Measurements from ENCODE around the gene PTGFR. TPM values are rescaled to one million over a fixed set of nuclear protein-coding genes. Genes with fewer than 3 reads are reported as not detected.

PTGFR gene
- total and polyA plus RNA-seq, 2 donors (not counting 1 experiment from before 2014, with no cell fraction given), result not detected

DNA sequence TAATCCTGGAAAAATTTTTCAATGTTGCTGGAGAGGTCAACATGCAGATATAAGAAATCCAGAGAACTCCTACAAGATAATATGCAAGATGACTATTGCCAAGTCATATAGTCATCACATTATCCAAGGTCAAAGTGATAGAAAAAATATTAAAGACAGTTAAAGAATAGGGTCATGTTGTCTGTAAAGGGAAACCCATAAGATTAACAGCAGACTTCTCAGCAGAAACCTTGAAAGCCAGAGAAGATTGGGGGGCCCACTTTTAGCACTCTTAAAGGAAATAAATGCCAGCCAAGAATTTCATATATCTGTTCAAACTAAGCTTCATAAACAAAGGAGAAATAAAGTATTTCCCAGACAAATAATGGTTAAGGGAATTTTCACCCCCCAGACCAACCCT lies 64.1 kb downstream of the PTGFR start:
- H3K4me3 ChIP-seq (ENCODE audit: control extremely low read depth in 1 of 5, extremely low read depth in 1 of 5, insufficient read depth in 1 of 5, low read depth in 2 of 5, low read length in 4 of 5), result no peak overlapping the region
- H3K27me3 ChIP-seq (replicated peaks in 1 of 4; ENCODE audit: control extremely low read depth in 1 of 4, control insufficient read depth in 3 of 4, insufficient read depth in 4 of 4, low read length in 3 of 4), result peaks cover 0 to 4% (median 0%) of the 10 kb centered on the region in 4 experiments
- no peaks in the 10 kb centered on the region for H3K36me3 ChIP-seq (replicated peaks in 1 of 2; ENCODE audit: control extremely low read depth in 1 of 2, control insufficient read depth in 1 of 2, extremely low read depth in 1 of 2, insufficient read depth in 2 of 2, low read length in 1 of 2)
- H2AFZ ChIP-seq (ENCODE audit: insufficient read depth, low read depth, low read length, poor library complexity, severe bottlenecking), result no peak overlapping the region
- ATAC-seq (ENCODE audit: low read depth) (no peak), DNase-seq (no peak)
- intact Hi-C loops (cut with micrococcal nuclease), result no loop called here
- H3K9me3 ChIP-seq (ENCODE audit: control extremely low read depth in 1 of 3, control insufficient read depth in 2 of 3, insufficient read depth in 1 of 3, low read length in 2 of 3), result peaks cover 1 to 20% (median 10%) of the 10 kb centered on the region in 3 donors
- no peaks in the 10 kb centered on the region for H3K4me1 Mint-ChIP-seq
- H4K20me1 ChIP-seq (ENCODE audit: control insufficient read depth, insufficient read depth, low read length, poor library complexity, severe bottlenecking), result no peaks in the 10 kb centered on the region
- H3K9ac ChIP-seq (ENCODE audit: low read length), result no peak overlapping the region
- no peaks in the 10 kb centered on the region for H3K4me1 ChIP-seq (ENCODE audit: control insufficient read depth in 2 of 2, insufficient read depth in 2 of 2, low read length in 2 of 2)
- no peaks in the 10 kb centered on the region for H3K27me3 Mint-ChIP-seq
- H3K27ac Mint-ChIP-seq, result no peak overlapping the region
- no peak overlapping the region for H3K4me3 Mint-ChIP-seq
- TF ChIP-seq, protein P1, sequence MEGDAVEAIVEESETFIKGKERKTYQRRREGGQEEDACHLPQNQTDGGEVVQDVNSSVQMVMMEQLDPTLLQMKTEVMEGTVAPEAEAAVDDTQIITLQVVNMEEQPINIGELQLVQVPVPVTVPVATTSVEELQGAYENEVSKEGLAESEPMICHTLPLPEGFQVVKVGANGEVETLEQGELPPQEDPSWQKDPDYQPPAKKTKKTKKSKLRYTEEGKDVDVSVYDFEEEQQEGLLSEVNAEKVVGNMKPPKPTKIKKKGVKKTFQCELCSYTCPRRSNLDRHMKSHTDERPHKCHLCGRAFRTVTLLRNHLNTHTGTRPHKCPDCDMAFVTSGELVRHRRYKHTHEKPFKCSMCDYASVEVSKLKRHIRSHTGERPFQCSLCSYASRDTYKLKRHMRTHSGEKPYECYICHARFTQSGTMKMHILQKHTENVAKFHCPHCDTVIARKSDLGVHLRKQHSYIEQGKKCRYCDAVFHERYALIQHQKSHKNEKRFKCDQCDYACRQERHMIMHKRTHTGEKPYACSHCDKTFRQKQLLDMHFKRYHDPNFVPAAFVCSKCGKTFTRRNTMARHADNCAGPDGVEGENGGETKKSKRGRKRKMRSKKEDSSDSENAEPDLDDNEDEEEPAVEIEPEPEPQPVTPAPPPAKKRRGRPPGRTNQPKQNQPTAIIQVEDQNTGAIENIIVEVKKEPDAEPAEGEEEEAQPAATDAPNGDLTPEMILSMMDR (IDR thresholded peaks at IDR 0.05), result no peak
- no peak for TF ChIP-seq EZH2 (IDR thresholded peaks at IDR 0.05; ENCODE audit: borderline replicate concordance, insufficient read depth, low read depth, low read length, poor library complexity, severe bottlenecking)
- H3K79me2 ChIP-seq (ENCODE audit: control insufficient read depth, insufficient read depth, low read length), result no peaks in the 10 kb centered on the region
- no peak overlapping the region for H3K4me2 ChIP-seq (replicated peaks; ENCODE audit: low read depth, low read length, poor library complexity, severe bottlenecking)
- POLR2A ChIA-PET, result no interaction called here
- CTCF ChIA-PET, result no interaction called here
- peaks cover 16% of the 10 kb centered on the region for H3K9me3 Mint-ChIP-seq (ENCODE audit: insufficient read depth)
- no peak overlapping the region for H3K27ac ChIP-seq (ENCODE audit: low read length in 2 of 2)

DNA sequence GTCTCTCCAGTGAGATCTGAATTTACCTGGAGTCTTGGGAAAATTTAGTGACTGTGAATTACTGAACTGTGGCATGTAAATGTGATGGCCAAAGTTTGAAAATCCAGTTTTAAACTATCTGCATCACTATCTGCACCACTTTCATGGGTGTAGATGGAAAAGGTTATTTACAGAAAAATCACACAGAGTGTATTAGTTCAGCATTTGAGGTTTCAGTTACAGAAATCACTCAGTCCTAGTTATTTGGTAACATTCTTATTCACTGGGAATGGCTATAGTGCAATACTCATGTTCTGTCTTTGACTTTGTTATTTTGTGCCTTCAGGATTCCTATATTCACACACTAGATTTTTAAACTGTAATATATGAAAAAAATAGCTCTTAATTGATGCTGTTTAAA lies 68.9 kb downstream of the PTGFR start:
- Histone ChIP-seq H3K9me3 (ENCODE audit: control extremely low read depth in 1 of 3, control insufficient read depth in 2 of 3, insufficient read depth in 1 of 3, low read length in 2 of 3) (peaks cover 0 to 1% (median 1%) of the 10 kb centered on the region in 3 donors), H3K79me2 (ENCODE audit: control insufficient read depth, insufficient read depth, low read length) (no peaks in the 10 kb centered on the region), H3K9ac (ENCODE audit: low read length) (no peak overlapping the region), H3K4me2 (replicated peaks; ENCODE audit: low read depth, low read length, poor library complexity, severe bottlenecking) (no peak overlapping the region), H3K27ac (ENCODE audit: low read length in 2 of 2) (no peak overlapping the region), H3K36me3 (replicated peaks in 1 of 2; ENCODE audit: control extremely low read depth in 1 of 2, control insufficient read depth in 1 of 2, extremely low read depth in 1 of 2, insufficient read depth in 2 of 2, low read length in 1 of 2) (no peaks in the 10 kb centered on the region), H3K4me1 (ENCODE audit: control insufficient read depth in 2 of 2, insufficient read depth in 2 of 2, low read length in 2 of 2) (no peaks in the 10 kb centered on the region), H3K4me3 (ENCODE audit: control extremely low read depth in 1 of 5, extremely low read depth in 1 of 5, insufficient read depth in 1 of 5, low read depth in 2 of 5, low read length in 4 of 5) (no peak overlapping the region), H3K27me3 (replicated peaks in 1 of 4; ENCODE audit: control extremely low read depth in 1 of 4, control insufficient read depth in 3 of 4, insufficient read depth in 4 of 4, low read length in 3 of 4) (no peaks in the 10 kb centered on the region), H2AFZ (ENCODE audit: insufficient read depth, low read depth, low read length, poor library complexity, severe bottlenecking) (no peak overlapping the region), H4K20me1 (ENCODE audit: control insufficient read depth, insufficient read depth, low read length, poor library complexity, severe bottlenecking) (no peaks in the 10 kb centered on the region)
- ATAC-seq (ENCODE audit: low read depth) (no peak), DNase-seq (no peak)
- no peak overlapping the region for H3K27ac Mint-ChIP-seq
- POLR2A ChIA-PET, result no interaction called here
- H3K27me3 Mint-ChIP-seq, result no peaks in the 10 kb centered on the region
- no peak for TF ChIP-seq EZH2 (IDR thresholded peaks at IDR 0.05; ENCODE audit: borderline replicate concordance, insufficient read depth, low read depth, low read length, poor library complexity, severe bottlenecking)
- TF ChIP-seq, protein P1 (IDR thresholded peaks at IDR 0.05), result no peak
- H3K9me3 Mint-ChIP-seq (ENCODE audit: insufficient read depth), result peaks cover 9% of the 10 kb centered on the region
- H3K4me1 Mint-ChIP-seq, result no peaks in the 10 kb centered on the region
- intact Hi-C loops (cut with micrococcal nuclease), result no loop called here
- H3K4me3 Mint-ChIP-seq, result no peak overlapping the region
- CTCF ChIA-PET, result no interaction called here

All from B cell (primary cell).